Smooth muscle cell of the brain vasculature (primary cell): ENCODE data around the gene NHLRC4.

Experiments
- DNase-seq: peaks from one replicate; pipeline ENCODE4 v3.0.0-alpha.2; 2012; ENCODE audit warnings: low read depth, low spot score

Gene NHLRC4

GRCh38 chr16:552171-552570 lies 14.6 kb upstream of the NHLRC4 start:
- no peak for DNase-seq

DNA sequence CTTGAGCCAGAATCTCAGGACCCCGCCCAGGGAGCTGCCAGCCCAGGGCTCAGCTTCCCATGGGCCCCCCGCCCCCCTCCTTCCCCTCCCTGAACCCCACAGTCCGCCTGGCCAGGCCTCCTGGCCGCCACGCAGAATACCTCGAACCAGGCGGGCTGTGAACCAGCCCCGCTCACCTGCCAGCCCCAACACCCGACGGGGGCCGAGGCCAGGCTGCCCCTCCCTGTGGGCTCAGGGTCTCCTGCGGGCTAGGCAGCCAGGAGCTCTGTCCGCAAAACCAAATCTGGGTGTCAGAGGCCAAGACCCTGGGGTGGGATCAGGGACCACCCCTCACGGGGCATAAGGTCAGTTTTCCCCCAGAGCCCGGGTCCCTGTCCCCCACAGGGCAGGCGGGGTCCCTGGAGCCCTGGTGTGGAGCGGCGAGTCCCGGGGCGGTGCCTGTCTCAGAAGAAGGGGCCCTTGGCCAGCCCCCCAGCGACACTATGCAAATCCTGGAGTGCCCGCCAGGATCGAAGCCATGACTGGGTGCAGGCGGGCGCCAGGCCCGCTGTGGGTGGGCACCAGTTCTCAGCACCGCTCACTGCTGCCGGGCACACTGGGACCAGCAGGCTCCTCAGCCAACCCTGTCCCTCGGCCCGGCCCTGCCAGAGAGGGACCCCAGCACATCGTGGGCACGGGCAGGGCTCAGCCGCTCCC lies 13.1 kb upstream of the NHLRC4 start:
- no peak for DNase-seq

- no peak for DNase-seq
Observed at GRCh38 chr16:554297-554621, 12.5 kb upstream of the NHLRC4 start.

DNA sequence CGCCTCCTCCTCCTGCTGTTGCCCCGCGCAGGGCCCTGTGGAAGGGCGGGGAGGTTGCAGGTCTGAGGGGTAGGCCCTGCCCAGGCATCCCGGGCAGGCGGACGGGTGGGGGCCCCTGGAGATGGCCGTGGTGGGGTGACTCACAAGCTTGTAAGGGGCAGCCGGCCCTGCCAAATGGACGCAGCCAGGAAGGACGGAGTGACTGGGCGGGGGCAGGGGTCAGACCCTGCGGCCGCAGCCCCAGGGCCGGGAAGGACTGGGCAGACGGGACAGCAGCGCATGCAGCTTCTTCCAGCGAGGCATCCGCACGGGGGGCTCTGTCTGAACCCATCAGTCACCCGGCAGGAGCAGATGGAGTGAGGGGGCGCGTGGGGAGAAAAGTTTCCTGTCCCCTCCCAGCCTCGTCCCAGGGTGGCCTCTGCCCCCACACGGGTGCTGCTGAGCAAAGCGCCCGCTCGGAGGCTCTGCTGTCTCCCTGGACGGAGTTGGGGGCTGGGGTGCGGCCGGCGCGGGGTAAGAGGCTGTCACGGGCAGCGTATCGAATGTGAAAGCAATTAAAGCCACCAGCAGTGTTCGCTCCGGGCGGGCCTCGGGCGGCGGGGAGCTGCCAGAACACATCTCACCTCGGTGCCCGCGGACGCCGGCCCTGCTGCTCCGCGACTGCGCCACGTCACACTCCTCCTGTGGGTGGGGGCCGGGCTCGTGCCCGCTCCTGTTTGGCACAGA lies 12.0 kb upstream of the NHLRC4 start:
- DNase-seq = no peak

DNA sequence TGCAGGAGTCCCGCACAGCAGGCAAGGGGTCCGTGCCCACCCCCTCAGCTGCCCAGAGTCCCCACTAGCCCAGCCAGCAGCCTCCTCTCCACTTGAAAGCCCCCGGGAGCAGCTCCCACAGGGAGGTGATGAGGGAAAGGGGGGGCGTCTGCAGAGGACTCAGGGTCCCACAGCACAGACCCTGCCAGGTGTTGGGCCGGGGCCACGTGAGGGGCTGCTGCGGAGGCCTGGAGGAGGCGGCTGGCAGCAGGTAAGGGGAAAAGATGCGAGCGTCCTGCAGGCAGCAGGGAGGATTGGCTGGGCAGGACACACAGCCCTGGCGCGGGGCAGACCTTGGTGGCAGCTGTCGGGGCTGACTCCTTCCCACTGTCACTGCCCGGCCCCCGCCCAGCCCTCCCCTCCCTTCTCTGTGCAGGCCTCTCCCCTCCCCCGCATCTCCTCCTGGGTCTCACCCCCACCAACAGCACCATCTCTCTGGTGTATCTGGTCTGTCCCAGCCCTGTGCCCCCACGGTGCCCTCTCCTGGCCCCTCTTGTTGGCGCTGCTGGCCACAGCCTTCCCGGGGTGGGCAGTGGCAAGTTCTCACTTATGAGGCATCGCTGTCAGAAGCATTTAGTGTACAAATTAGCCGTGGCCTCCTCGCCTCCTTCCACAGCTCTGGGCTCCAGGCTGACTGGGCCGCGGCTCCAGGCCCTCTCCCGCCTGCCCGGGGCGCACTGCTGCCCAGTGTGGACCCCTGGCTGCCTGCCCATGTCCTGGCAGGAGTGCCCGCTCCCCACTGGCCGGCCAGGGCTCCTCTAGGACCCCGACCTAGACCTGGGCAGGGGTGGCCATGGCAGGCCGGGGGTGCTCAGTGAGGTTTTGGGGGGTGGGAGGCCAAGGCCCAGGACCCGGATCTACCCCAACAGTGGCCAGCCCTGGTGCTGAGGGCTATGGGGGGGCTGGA lies 11.0 kb upstream of the NHLRC4 start:
- DNase-seq = no peak

- DNase-seq = no peak
Observed at GRCh38 chr16:556474-557173, 10.2 kb upstream of the NHLRC4 start.

- no peak for DNase-seq
Observed at GRCh38 chr16:557463-558297, 9.1 kb upstream of the NHLRC4 start.

GRCh38 chr16:558298-559020 lies 8.3 kb upstream of the NHLRC4 start:
- DNase-seq = no peak

DNA sequence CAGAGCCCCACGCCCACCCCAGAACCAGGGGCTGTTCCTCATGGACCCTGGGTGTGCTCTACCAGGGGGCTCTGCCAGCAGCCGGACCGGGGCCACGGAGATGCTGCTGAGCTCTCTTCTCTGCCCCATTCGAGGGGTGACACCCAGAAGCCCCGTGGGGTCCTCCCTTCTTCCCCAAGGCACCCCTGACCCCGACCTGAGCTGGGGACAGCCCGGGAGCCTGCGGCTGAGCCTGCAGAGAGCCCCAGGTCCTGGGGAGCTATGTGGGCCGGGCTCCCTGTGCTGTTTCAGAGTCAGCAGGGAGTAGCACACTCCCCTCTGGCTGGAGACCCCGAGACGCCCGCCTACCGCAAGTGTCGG lies 7.8 kb upstream of the NHLRC4 start:
- no peak for DNase-seq

- DNase-seq = no peak
Observed at GRCh38 chr16:559411-560203, 7.2 kb upstream of the NHLRC4 start.

DNA sequence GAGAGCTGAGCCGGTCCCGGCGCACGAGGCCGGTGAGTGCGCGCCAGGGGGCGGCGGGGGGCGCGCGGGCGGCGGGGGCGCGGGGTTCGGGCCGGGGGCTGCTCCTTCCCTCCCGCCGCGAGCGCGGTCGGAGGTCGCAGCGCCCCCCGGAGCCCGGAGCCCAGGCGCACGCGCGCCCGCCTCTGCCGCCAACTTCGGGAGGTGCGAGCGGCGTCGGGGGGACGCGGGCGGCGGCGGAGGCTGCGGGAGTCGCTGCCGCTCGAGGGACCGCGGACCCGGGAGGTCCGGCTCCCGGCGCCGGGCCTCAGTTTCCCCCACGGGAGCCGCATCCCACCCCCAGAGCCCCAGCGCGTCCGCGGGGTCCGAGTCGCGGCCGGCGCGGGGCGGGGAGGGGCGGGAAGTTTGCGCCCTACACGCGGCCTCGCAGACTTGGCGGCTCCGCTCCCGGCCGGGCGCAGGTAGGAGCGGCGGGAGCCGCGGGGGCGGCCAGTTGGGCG lies 6.6 kb upstream of the NHLRC4 start, which contains the start of gene PRR35:
Gene PRR35, plus strand, starts transcription at position 191 of the 497 bp plus-strand sequence. CDS start 2,901 bp downstream, outside the sequence.
- DNase-seq = no peak

- DNase-seq = no peak
Observed at GRCh38 chr16:560701-561412, 5.9 kb upstream of the NHLRC4 start.

DNA sequence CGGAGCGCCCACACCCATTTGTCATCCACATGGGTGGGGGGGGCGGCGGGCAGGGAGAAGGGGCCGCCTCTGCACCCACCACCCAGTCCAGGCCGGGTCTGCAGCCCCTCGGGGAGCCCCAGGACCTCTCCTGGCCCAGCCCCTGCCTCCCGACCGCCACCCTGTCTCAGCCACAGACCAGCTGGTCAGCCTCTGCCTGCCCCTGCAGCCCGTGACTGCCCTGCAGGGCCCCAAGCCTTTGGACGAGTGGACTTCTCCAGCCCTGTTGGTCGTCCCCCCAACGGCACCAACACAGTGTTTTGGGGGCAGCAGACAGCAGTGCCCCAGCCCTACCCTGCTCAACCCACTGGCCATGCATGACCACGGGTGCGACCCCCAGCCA lies 5.4 kb upstream of the NHLRC4 start:
- no peak for DNase-seq

DNA sequence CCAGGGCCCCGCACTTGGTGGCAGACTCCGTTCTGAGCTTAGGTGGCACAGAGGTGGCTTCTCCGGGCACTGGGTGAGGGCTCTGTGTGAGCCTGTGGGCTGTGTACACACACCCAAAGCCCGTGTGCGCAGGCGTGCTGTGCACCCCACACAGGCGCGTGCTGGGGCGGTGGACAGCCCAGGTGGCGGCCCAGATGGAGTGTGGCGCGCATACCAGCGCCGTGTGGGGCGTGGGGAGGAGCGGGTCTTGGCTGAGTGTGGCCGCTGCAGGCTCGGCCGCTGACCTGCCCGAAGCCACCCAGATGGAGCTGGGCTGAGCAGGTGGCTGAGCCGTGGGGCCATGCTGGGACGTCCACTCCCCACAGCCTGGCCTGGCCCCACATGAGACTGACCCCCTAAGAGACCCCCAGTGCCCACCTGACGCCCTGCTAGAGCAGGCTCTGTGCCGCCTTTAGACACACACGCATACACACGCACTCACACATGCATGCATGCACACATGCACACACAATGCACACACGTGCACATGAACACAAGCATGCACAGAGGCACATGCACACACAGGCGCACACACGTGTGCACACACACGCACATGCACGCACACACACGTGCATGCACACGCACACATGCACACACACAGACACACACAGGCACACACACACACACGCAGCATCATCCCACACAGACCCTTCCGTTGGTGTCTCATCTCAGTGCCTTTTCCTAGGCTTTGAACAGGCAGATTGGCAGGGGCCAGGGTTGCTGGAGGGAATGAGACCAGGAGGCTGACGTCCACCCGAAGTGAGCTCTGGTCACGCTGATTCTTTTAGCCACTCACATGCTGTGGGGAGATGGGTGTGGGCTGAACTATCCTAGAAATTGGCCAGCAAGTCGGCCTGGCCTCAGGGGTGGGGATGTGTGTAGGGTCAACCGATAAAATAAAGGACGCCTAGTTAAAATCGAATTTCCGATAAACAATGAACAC lies 4.6 kb upstream of the NHLRC4 start:
- DNase-seq = no peak

- DNase-seq = no peak
Observed at GRCh38 chr16:563072-563644, 3.6 kb upstream of the NHLRC4 start.

- no peak for DNase-seq
Observed at GRCh38 chr16:564690-565418, 2.0 kb upstream of the NHLRC4 start.
